G401.6 (cell line): ENCODE measurements around the gene LCAT.
"Not testable (repeated sequence)": the region's sequence is repeated elsewhere in the genome, so short reads cannot be mapped to it uniquely, and the experiment has no call there.

Source experiments
- FAIRE-seq: peaks from 2 replicates; lab custom pipeline; 2012; peaks lifted over from hg19 to GRCh38; lab: Jason Lieb, UNC

Gene LCAT

DNA sequence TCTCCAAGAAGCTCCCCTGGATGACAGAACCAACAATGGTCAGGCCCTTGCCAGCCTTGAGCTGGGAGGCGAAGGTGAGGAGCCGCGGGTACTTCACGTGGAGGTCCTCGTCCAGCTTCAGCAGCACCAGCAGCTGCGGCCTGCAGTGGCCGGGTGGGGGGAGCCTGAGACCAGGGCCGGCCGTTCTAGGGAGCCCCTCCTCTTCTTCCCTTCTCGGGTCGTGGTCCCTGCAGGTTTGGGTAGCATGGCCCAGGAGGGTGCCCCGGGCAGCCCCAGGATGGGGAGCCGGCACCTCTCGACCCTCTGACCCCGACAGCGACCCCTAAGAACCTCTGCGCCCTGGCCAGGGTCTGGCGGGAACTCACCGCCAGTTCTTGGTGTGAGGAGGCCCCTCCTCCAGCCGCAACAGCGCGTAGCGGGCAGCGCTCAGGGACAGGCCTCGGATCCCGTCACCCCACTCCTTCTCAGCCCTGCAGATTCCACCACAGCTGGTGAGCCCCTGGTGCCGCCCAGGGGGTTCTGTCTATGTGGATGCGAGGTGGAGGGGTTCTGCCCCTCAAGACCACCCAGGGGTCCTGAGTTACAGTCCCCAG, 3.1 kb upstream of the LCAT start:
- FAIRE-seq = no peak

- FAIRE-seq = no peak
Observed at GRCh38 chr16:67946128-67946569, 2.2 kb upstream of the LCAT start.

- no peak for FAIRE-seq
Observed at GRCh38 chr16:67945392-67945933, 1.5 kb upstream of the LCAT start.

GRCh38 chr16:67944690-67945391, 921 bp upstream of the LCAT start:
- FAIRE-seq = no peak

DNA sequence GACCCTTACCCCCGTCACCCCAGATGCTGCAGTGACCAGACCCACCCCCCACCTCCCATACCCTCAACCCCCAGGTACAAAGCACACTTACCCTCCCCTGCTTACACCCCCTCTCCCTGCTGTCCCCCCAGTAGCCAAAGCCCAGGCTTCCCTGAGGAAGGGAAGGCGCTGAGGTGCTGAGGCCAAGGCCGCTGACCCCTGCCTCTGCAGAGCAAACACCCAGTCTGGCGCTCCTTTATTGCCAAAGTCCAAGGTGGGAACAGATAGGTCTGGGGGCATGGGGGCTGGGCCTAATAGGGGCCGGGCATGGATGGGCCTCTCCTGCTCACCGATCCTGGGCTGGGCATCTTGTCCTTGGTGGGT, 683 bp downstream of the LCAT start:
- no peak for FAIRE-seq

DNA sequence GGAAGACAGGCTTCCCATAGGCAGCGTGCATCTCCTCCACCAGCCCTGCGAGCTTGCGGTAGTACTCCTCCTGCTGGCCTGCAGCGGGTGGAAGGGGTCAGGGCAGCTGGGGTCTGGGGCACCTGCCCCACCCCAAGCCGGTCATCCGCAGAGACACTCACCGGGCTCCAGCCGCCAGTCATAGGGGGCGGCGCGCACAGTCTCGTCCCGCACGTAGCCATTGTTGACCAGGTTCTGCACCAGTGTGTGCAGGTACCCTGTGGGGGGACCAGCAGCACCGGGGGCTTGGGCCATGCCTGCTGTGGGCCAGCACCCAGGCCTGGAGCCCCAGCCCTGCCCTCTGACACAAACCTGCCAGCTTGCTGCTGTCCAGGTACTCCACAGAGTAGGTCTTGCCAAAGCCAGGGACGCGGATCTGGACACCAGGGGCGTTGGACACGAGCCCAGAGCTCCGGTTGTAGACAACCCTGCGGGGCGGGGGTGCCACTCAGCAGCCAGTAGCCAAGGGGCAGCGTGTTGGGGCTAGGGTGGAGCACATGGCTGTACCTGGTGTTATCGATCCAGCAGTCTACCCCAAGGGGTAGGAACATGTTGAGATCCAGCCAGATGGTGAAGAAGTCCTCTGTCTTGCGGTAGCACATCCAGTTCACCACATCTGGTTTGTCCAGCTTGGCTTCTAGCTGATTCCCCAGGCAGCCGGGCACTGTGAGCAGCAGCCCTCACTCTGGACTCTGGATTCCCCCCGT, 1.2 kb downstream of the LCAT start:
- no peak for FAIRE-seq

- no peak for FAIRE-seq
Observed at GRCh38 chr16:67942200-67942509, 1.8 kb downstream of the LCAT start.

- no peak for FAIRE-seq
Observed at GRCh38 chr16:67941469-67942199, 2.3 kb downstream of the LCAT start.

DNA sequence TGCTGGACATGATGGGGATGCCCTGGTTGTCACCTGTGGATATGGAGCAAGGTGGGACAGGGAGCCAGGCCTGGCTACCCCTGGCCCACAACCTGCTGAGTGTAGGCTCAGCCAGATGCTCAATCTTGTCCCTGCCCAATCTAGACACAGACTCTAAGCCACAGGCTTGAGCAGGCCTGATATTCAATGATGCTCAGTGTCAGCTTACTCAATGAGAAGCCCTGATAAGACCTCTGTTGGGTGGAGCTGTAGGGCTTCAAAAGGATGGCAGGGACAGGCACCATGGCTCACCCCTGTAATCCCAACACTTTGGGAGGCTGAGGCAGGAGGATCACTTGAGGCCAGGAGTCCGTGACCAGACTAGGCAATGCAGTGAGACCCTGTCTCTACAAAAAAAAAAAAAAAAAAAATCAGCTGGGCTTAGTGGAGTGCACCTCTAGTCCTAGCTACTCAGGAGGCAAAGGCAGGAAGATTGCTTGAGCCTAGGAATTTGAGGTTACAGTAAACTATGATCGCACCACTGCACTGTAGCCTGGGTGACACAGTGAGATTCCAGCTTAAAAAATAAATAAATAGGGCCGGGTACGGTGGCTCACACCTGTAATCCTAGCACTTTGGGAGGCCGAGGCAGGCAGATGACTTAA, 3.4 kb downstream of the LCAT start:
- no peak for FAIRE-seq

- FAIRE-seq = no peak
Observed at GRCh38 chr16:67939507-67940445, 4.1 kb downstream of the LCAT start.

GRCh38 chr16:67937713-67938112, 6.2 kb downstream of the LCAT start:
- FAIRE-seq = not testable (repeated sequence)

GRCh38 chr16:67936880-67937605, 6.9 kb downstream of the LCAT start:
- FAIRE-seq = no peak

GRCh38 chr16:67936124-67936879, 7.6 kb downstream of the LCAT start, which contains the start of gene PSMB10:
Gene PSMB10, minus strand, starts transcription at chr16:67936850. Its CDS starts 101 bp downstream, at chr16:67936749.
- no peak for FAIRE-seq

GRCh38 chr16:67935402-67936123, 8.4 kb downstream of the LCAT start:
- peak; percentile 98 for FAIRE-seq

- FAIRE-seq = no peak
Observed at GRCh38 chr16:67935101-67935401, 8.9 kb downstream of the LCAT start.

DNA sequence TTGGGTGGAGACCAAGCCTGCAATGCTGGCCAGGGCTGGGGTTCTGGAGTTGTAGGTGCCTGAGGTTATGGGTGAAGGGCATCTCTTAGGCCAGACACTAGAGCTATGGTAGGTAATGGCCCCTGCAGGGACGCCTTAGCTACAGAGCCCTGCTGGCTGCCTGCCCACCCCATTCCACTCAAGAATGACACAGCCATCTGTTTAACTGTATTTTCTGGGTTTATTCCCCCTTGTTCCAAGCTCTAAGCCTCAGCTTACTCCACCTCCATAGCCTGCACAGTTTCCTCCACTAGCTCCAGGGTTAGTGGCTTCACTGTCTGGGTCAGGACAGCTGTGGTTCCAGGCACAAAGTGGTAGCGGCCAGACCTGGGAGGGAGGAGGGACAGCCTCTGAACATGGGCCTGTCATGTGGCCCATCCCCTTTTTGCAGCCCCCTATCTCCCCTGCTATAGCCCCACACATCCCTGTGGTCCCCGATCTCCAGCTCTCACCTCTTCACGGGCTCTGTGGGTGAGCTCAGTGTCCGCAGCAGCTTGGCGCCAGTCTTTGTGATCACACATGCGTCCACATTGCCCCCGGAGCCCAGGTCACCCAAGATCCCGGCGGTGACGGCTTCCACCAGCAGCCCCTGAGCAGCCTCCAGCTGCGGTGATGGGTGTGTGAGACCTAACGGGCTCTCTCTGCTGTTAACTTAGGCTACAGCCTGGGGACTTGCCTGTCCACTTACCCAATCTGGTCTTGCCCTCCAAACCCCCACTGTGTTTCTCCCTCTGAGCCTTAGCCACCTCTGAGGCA, 9.4 kb downstream of the LCAT start:
- FAIRE-seq = no peak

DNA sequence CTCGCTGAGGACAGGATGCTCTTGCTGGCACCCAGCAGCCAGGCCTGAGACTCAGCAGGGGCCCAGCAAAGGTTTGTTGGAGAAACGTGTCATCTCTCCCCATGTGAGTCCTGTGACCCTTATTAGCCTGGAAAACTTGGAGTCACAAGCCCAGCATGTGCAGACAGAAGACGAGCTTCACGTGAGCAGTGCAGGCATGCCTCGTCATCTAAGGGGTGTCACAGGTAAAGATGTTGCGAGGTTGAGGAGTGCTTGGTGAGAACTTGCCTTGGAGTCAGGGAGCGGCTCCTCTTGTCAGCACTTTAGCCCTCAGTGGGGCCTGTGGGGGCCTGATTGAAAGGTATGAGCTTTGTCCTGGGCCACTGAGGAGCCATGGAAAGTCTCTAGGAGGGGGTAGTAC, 10.1 kb downstream of the LCAT start:
- FAIRE-seq = no peak

DNA sequence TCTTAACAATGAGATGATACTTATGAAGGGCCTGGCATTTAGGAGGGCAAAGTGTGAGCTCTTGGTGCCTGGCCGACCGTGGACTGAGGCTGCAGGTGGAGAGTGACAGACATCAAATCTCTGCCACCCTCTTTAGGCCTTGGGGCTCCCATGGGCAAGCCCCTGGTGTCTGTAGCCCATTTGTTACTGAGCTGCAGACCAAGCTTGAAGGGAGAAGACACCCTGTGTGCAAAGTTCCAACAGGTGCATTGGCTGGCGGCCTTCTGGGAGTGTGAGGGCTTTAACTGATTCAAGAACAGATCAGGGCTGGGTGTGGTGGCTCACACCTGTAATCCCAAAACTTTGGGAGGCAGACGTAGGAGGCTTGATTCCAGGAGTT, 11.5 kb downstream of the LCAT start:
- no peak for FAIRE-seq
